HG03378 (cell line): Measurements from ENCODE around the gene BTN3A1.
A peak's percentile ranks its signal among the peaks of the same experiment; 100 is the strongest.
"Not testable (repeated sequence)": the region's sequence is repeated elsewhere in the genome, so short reads cannot be mapped to it uniquely, and the experiment has no call there.

Experiments used
- ATAC-seq: cut with Tn5 transposase; IDR thresholded peaks from one replicate; pipeline ENCODE4 v1.9.1; 2021; ENCODE audit warnings: mild to moderate bottlenecking, moderate library complexity; ENCODE audit not compliant: unreplicated experiment

The BTN3A1 gene

GRCh38 chr6:26401987-26402658 lies at the start of gene BTN3A1:
BTN3A1 (plus strand) TSS chr6:26402275; CDS start chr6:26405564, 3,289 bp downstream.
- peak; percentile 82 for ATAC-seq

- no peak for ATAC-seq
Observed at GRCh38 chr6:26352315-26352714, 49.8 kb upstream of the BTN3A1 start.

- no peak for ATAC-seq
Observed at GRCh38 chr6:26354162-26354561, 47.9 kb upstream of the BTN3A1 start.

GRCh38 chr6:26355366-26355765 lies 46.7 kb upstream of the BTN3A1 start:
- ATAC-seq, result no peak

GRCh38 chr6:26357543-26357942 lies 44.5 kb upstream of the BTN3A1 start:
- not testable (repeated sequence) for ATAC-seq

GRCh38 chr6:26358511-26358981 lies 43.5 kb upstream of the BTN3A1 start:
- ATAC-seq, result peak; percentile 55

- ATAC-seq, result no peak
Observed at GRCh38 chr6:26359765-26360164, 42.3 kb upstream of the BTN3A1 start.

GRCh38 chr6:26360451-26361416 lies 41.3 kb upstream of the BTN3A1 start:
- ATAC-seq, result no peak

GRCh38 chr6:26361544-26361943 lies 40.5 kb upstream of the BTN3A1 start:
- ATAC-seq, result no peak

- ATAC-seq, result no peak
Observed at GRCh38 chr6:26362093-26362835, 39.8 kb upstream of the BTN3A1 start.

GRCh38 chr6:26362836-26363220 lies 39.2 kb upstream of the BTN3A1 start:
- ATAC-seq, result no peak

GRCh38 chr6:26363882-26364701 lies 38.0 kb upstream of the BTN3A1 start:
- no peak for ATAC-seq

- ATAC-seq, result no peak
Observed at GRCh38 chr6:26365633-26365995, 36.5 kb upstream of the BTN3A1 start.

- no peak for ATAC-seq
Observed at GRCh38 chr6:26366504-26366903, 35.6 kb upstream of the BTN3A1 start.

GRCh38 chr6:26367114-26367513 lies 35.0 kb upstream of the BTN3A1 start:
- no peak for ATAC-seq

GRCh38 chr6:26371813-26372212 lies 30.3 kb upstream of the BTN3A1 start:
- ATAC-seq, result not testable (repeated sequence)

- ATAC-seq, result no peak
Observed at GRCh38 chr6:26372308-26373144, 29.5 kb upstream of the BTN3A1 start.

- ATAC-seq, result no peak
Observed at GRCh38 chr6:26375270-26375669, 26.8 kb upstream of the BTN3A1 start.

- ATAC-seq, result no peak
Observed at GRCh38 chr6:26377719-26378118, 24.4 kb upstream of the BTN3A1 start.
